Heart left ventricle (tissue), 16 donors: ENCODE results near the gene DZIP1L. TPM values are rescaled to one million over a fixed set of nuclear protein-coding genes. Genes with fewer than 3 reads are reported as not detected.
A peak's percentile ranks its signal among the peaks of the same experiment; 100 is the strongest.

Source experiments
- ATAC-seq, 4 donors: fragments of 200-7000 bp; cut with Tn5 transposase; one replicate each; pipeline ENCODE4 v1.9.1; 2020 to 2022; ENCODE audit warnings: moderate library complexity in 4 of 4, mild to moderate bottlenecking in 3 of 4, moderate number of reproducible peaks in 1 of 4
- DNase-seq, 5 donors: peaks; one replicate each; pipeline ENCODE4 v3.0.0-alpha.2; 2020
- H3K27ac ChIP-seq, 12 donors: fragments of 200-600 bp; sonication (generic) in 4 of 12; one replicate each; pipeline versions ENCODE4 v1.5.0 to v1.8.0; 2016 to 2022; ENCODE audit warnings: mild to moderate bottlenecking in 2 of 12
- H3K27me3 ChIP-seq, 9 donors: fragments of 200-600 bp; sonication (generic) in 2 of 9; one replicate each; pipeline versions ENCODE4 v1.5.1 to v1.8.0; 2016 to 2022; ENCODE audit warnings: mild to moderate bottlenecking in 3 of 9
- H3K36me3 ChIP-seq, 9 donors: fragments of 200-600 bp; sonication (generic) in 2 of 9; one replicate each; pipeline versions ENCODE4 v1.5.0 to v1.8.0; 2018 to 2022; ENCODE audit warnings: mild to moderate bottlenecking in 2 of 9
- H3K4me1 ChIP-seq, 12 donors: fragments of 200-600 bp; sonication (generic) in 4 of 12; one replicate each; pipeline versions ENCODE4 v1.5.0 to v1.8.0; 2016 to 2022; ENCODE audit warnings: mild to moderate bottlenecking in 3 of 12
- H3K4me3 ChIP-seq, 12 donors: fragments of 200-600 bp; sonication (generic) in 4 of 12; one replicate each; pipeline versions ENCODE4 v1.5.0 to v1.8.0; 2017 to 2022; ENCODE audit warnings: mild to moderate bottlenecking in 9 of 12, moderate library complexity in 4 of 12
- H3K9me3 ChIP-seq, 12 donors: fragments of 200-600 bp; sonication (generic) in 4 of 12; one replicate each; pipeline versions ENCODE4 v1.5.0 to v1.8.0; 2016 to 2022; ENCODE audit warnings: mild to moderate bottlenecking in 1 of 12
- POLR2A ChIP-seq, 2 donors: fragments of 450-650 bp; IDR thresholded peaks; one replicate each; pipeline ENCODE4 v1.6.1; 2017; ENCODE audit warnings: antibody characterized with exemption in 2 of 2, mild to moderate bottlenecking in 2 of 2, moderate library complexity in 2 of 2
- WGBS, 4 donors: extraction: QIAGEN DNeasy Blood & Tissue Kit in 2 of 4; methylation state at CpG; one replicate each; pipeline versions ENCODE4 v1.1.5 to v1.1.7; 2013 to 2018; 5-methylcytosine and 5-hydroxymethylcytosine counted together
- intact Hi-C, 10 donors: fragments of 100-400 bp; cut with DNase I; formaldehyde crosslinking; loops; one replicate each; pipeline versions ENCODE4 v1.11.1 to v1.14.2; 2022
- polyA plus RNA-seq, 2 donors: library from polyadenylated mRNA; stranded (reverse); fragments of 200-250 nt; gene quantifications; one replicate each; pipeline ENCODE4 v1.2.3, GENCODE V29; 2013
- total RNA-seq, 9 donors: library from RNA; depleted of rRNA in 2 of 9; stranded (reverse); fragments of >200 nt in 2 of 9; fragmentation: NEBNext Ultra II Directional in 3 of 9; extraction: Animal tissue kit (Norgen Biotek cat#: 25700) in 3 of 9; gene quantifications; one replicate each; pipeline versions ENCODE4 v1.1.0 to v1.2.4, GENCODE V29; 2016 to 2023
- TF ChIP-seq, protein P1 (sequence below), 12 donors: fragments of 200-600 bp; sonication (generic) in 4 of 12; IDR thresholded peaks; one replicate each; pipeline versions ENCODE4 v1.5.0 to v1.8.0; 2018 to 2022; ENCODE audit warnings: antibody characterized with exemption in 12 of 12, mild to moderate bottlenecking in 5 of 12
- donor health status: ischemic (EF 13 %, LVEDD 7.1; RV severe dilation, severe dysfunction).
- donor health status: healthy with polysubstance abuse.
- donor health status: DM: no; HTN: yes; CAD: no.
- donor health status: DM: no; HTN: no; CAD: no.
- donor health status: ischemic (EF 25% LVEDD 6.9; RV normal size, moderate dysfunction).
- donor health status: ischemic (EF 25% LVEDD 5.7; RV mildly dilated, moderate dysfunction).
- donor health status: healthy.
- donor health status: DM: yes; HTN: yes; CAD: no.
- donor health status: ischemic (EF 35%, LVEDD 5.7; RV mildly dilated, moderate dysfunction).
- donor health status: nonischemic (EF 11% LVEDD 7.7; RV severe dilation, severe dysfunction).
- donor health status: DM: yes; HTN: yes; CAD: no.
- donor health status: PGD.
- donor health status: ischemic (EF 29% LVEDD 5.4; RV normal size, mild dysfunction).
- donor health status: nonischemic (EF 23%, LVEDD 6.1; RV moderate dilation, normal function).

Gene DZIP1L
- total and polyA plus RNA-seq, 11 donors: 1.6 to 7.6 (median 3.6) TPM

- Histone ChIP-seq H3K9me3 (no peaks in the 10 kb centered on the region), H3K27me3 (no peaks in the 10 kb centered on the region), H3K36me3 (peaks cover 0 to 75% (median 45%) of the 10 kb centered on the region in 9 donors), H3K27ac (peak overlapping the region in 5 of 12 donors; percentile 2 to 48 (median 32)), H3K4me3 (peak overlapping the region in 1 of 12 donors; percentile 8), H3K4me1 (peaks cover 0 to 6% (median 0%) of the 10 kb centered on the region in 12 donors)
- intact Hi-C loops: no loop called here
- TF ChIP-seq, protein P1, sequence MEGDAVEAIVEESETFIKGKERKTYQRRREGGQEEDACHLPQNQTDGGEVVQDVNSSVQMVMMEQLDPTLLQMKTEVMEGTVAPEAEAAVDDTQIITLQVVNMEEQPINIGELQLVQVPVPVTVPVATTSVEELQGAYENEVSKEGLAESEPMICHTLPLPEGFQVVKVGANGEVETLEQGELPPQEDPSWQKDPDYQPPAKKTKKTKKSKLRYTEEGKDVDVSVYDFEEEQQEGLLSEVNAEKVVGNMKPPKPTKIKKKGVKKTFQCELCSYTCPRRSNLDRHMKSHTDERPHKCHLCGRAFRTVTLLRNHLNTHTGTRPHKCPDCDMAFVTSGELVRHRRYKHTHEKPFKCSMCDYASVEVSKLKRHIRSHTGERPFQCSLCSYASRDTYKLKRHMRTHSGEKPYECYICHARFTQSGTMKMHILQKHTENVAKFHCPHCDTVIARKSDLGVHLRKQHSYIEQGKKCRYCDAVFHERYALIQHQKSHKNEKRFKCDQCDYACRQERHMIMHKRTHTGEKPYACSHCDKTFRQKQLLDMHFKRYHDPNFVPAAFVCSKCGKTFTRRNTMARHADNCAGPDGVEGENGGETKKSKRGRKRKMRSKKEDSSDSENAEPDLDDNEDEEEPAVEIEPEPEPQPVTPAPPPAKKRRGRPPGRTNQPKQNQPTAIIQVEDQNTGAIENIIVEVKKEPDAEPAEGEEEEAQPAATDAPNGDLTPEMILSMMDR (IDR thresholded peaks at IDR 0.05): no peak
- no peak for TF ChIP-seq POLR2A (IDR thresholded peaks at IDR 0.05)
- ATAC-seq: no peak
- no peak for DNase-seq
Measured at GRCh38 chr3:138082992-138083386, 32.4 kb downstream of the DZIP1L start.

DNA sequence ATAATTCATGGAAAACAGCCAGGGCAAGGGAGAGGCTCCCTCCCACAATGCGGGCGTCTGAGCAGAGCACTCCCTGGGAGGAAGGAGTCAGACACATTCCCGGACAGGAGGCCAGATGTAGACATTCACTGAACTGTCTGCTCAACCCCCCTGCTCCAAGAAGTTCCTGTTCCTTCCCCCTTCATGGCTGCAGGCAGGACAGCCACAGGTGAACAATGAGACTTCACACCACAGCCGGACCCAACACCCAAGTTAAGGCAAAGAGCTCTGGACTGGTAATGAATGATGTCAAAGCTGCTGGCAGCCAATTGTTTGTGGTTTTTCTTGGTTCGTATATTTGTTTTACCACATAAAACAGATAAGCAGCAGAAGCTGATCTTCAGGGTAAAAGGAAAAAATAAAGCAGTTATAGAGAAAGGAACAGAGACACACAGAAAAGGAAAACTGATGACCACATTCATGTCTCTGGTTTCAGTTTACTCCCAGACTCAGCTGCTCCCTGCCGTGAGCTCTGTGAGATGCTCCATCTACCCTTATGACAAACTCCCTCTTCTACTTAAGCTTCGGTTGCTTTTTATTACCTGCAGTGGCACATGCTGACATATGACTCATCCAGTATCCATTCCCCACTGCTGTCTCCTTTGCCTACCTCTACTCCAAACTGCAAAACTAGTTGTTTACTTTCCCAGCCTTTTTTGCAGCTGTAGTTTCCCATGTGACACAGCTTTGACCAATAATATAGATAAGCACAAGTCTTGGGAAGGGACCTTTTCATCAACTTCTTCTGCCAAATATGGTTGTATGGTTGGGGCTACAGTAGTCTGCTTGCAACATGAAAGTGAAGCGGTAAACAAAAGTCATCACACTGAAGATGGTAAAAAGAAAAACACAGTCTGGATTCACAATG lies 33.1 kb downstream of the DZIP1L start:
- peaks cover 0 to 75% (median 42%) of the 10 kb centered on the region in 9 donors for H3K36me3 ChIP-seq
- no peaks in the 10 kb centered on the region for H3K9me3 ChIP-seq
- H3K4me1 ChIP-seq: peaks cover 0 to 6% (median 0%) of the 10 kb centered on the region in 12 donors
- ATAC-seq: peak; percentile 48 to 83 (median 72)
- DNase-seq: no peak
- WGBS, 4 donors: 61 to 76% (median 70%) methylated on average over 7 to 8 of the region's 8 CpGs
- H3K4me3 ChIP-seq: peak overlapping the region in 6 of 12 donors; percentile 7 to 16 (median 10)
- intact Hi-C loops: no loop called here
- TF ChIP-seq, protein P1 (IDR thresholded peaks at IDR 0.05): no peak
- TF ChIP-seq POLR2A (IDR thresholded peaks at IDR 0.05): no peak
- H3K27me3 ChIP-seq: no peaks in the 10 kb centered on the region
- peak overlapping the region in 10 of 12 donors; percentile 14 to 70 (median 42) for H3K27ac ChIP-seq

- peak overlapping the region in 7 of 12 donors; percentile 14 to 70 (median 48) for H3K27ac ChIP-seq
- H3K4me1 ChIP-seq: peaks cover 0 to 6% (median 0%) of the 10 kb centered on the region in 12 donors
- H3K36me3 ChIP-seq: peaks cover 0 to 74% (median 42%) of the 10 kb centered on the region in 9 donors
- H3K27me3 ChIP-seq: no peaks in the 10 kb centered on the region
- no peak for TF ChIP-seq POLR2A (IDR thresholded peaks at IDR 0.05)
- TF ChIP-seq, protein P1 (IDR thresholded peaks at IDR 0.05): no peak
- DNase-seq (no peak), ATAC-seq (peak in 3 of 4 donors; percentile 53 to 69 (median 64))
- WGBS, 4 donors: 68 to 91% (median 80%) methylated on average over 5 of the region's 5 CpGs
- intact Hi-C loops: no loop called here
- H3K4me3 ChIP-seq: peak overlapping the region in 3 of 12 donors; percentile 7 to 14 (median 12)
- H3K9me3 ChIP-seq: no peaks in the 10 kb centered on the region
Measured at GRCh38 chr3:138081371-138082084, 33.9 kb downstream of the DZIP1L start.

DNA sequence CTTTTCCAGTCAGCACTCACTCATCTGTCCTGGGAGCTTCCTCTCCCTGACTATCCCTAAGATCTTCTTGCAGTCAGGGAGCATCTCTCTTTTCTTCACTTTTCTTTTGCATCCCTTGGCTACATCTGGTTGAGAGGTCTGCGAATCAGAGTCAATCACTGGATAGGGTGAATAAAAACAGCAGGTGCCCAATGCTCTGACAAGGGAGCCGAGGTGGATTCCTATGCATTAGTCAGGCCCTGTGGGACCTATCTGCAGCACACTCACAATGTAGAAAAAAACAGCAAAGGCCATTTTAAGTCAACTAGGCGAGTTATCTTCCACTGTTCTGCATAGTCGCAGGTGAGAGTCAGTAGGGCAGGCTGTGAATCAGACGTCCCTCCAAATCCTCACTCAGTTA lies 35.5 kb downstream of the DZIP1L start:
- intact Hi-C loops: no loop called here
- Histone ChIP-seq H3K27me3 (no peaks in the 10 kb centered on the region), H3K27ac (no peak overlapping the region), H3K36me3 (peaks cover 0 to 80% (median 42%) of the 10 kb centered on the region in 9 donors), H3K4me1 (peaks cover 0 to 6% (median 0%) of the 10 kb centered on the region in 12 donors), H3K4me3 (no peak overlapping the region), H3K9me3 (no peaks in the 10 kb centered on the region)
- DNase-seq (no peak), ATAC-seq (no peak)
- 87 to 97% (median 91%) methylated on average over 5 of the region's 5 CpGs for WGBS, 4 donors
- TF ChIP-seq, protein P1 (IDR thresholded peaks at IDR 0.05): no peak
- TF ChIP-seq POLR2A (IDR thresholded peaks at IDR 0.05): no peak
